Raji (cell line): Measurements from ENCODE around the gene KRTAP29-1.
"Not testable (repeated sequence)": the region's sequence is repeated elsewhere in the genome, so short reads cannot be mapped to it uniquely, and the experiment has no call there.

Experiments used
- POLR2A ChIP-seq: IDR thresholded peaks from 2 replicates; pipeline ENCODE4 v1.6.1; 2011; ENCODE audit warnings: low read depth, low read length, control low read depth; ENCODE audit not compliant: insufficient read depth

KRTAP29-1 gene

DNA sequence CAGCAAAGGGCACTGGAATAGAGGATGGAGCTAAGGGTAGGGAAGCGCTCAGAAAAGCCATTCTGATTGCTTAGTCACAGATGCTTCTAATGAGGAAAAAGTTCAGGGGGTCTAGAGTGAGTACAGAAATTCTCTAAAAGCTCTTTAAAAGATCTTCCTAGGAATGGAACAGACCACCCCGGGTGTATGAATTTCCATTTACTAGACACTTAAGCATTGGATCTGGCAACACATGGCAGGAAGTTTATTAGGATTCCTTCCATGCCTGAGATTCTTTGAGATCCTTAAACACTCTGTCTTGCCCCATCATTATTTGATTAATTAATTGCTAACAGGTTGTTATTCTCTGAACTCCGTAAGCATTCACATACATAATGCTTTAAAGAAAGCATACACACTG, 18.6 kb downstream of the KRTAP29-1 start:
- no peak for TF ChIP-seq POLR2A

DNA sequence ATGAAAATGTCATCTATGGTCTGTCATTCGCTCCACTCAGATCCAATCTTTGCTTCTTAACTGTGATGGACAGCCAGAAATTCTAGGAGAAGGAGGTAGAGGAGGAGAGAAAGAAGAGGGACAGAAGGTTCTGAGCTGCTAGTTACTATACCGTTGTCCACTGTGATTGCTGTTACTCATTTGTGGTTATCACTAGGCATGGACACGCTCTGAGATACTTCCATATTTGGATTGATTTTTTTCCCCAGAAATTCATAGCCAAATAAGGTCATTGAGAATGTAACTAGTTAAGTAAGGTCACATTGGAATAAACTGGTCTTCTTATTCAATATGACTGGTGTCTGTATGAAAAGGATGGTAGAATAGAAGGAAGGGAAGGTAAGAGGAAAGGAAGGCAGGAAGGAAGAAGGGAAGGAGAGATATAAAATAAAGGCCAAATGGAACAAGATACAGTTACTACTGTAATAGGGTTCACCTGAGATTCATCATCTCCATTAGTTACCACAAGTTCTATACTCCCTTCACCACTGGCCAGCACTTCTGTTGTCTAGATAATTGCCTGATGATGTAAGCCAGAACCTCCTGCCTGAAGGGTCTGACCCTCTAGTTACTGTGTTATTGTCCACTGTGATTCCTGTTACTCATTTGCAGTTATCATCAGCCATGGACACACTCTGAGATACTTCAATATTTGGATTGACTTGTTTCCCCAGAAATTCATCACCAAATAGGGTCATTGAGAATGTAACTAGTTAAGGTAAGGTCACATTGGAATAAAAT, 24.3 kb downstream of the KRTAP29-1 start:
- TF ChIP-seq POLR2A = no peak

DNA sequence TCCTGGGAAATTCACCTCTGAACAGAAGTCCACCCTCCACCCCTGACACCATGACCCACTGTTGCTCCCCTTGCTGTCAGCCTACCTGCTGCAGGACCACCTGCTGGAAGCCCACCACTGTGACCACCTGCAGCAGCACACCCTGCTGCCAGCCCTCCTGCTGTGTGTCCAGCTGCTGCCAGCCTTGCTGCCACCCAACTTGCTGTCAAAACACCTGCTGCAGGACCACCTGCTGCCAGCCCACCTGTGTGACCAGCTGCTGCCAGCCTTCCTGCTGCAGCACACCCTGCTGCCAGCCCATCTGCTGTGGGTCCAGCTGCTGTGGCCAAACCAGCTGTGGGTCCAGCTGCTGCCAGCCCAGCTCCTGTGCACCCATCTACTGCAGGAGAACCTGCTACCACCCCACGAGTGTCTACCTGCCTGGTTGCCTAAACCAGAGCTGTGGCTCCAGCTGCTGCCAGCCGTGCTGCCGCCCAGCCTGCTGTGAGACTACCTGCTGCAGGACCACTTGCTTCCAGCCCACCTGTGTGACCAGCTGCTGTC, 26.9 kb downstream of the KRTAP29-1 start, which contains the start of gene KRTAP9-7:
Gene KRTAP9-7, plus strand, starts transcription at position 51 of the 543 bp plus-strand sequence. Its CDS starts 0 bp downstream, at position 51.
- TF ChIP-seq POLR2A = not testable (repeated sequence)

DNA sequence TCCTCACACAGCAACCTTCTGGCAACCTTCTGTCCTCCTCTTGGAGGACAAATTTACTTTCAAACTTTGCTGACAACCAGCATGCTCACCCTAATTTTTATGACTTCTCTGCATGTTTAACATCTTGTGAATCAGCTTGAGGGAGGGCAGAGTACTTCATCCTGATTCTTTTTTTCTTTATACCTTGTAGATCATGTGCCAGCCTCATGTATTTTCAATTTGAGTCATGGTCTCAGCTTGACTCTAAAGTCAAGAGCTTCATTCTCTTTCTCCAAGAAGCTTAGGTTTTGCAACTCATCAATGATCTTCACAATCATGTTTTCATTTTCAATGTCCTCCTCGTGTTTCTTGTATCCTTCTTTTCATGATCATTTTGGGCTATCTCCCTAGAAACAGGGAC, 30.8 kb downstream of the KRTAP29-1 start:
- no peak for TF ChIP-seq POLR2A

DNA sequence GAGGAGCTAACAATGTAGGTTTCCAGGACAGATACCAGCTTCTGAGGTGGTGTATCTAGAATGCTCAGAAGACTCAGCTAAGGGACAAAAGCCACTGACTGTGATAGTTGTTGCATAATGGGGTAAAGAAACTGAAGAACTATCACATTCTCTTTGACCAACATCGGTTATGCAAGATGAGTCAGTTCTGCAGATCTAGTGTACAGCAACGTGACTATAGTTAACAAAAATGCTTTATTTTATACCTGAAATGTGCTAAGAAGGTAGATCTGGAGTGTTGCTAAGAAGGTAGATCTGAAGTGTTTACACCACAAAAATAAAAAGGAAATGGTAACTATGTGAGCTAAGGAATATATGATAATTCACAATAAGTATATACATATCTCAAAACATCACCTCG, 34.9 kb downstream of the KRTAP29-1 start:
- TF ChIP-seq POLR2A = no peak

DNA sequence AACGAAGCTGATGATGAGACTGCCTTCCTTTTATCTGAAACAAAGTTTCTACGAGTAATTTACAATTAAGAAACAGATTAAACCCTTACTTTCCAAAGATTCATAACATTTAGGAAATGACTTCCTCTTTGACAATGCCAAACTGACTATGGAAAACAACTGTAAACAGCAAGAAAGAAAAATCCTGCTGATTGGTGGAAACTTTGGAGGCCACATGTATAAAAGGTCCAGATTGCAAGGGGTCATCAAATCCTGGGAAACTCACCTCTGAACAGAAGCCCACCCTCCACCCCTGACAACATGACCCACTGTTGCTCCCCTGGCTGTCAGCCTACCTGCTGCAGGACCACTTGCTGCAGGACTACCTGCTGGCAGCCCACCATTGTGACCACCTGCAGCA, 37.6 kb downstream of the KRTAP29-1 start, which contains the start of gene KRTAP9-6:
Gene KRTAP9-6, plus strand, starts transcription at position 301 of the 400 bp plus-strand sequence. Its CDS starts 0 bp downstream, at position 301.
- TF ChIP-seq POLR2A = no peak

DNA sequence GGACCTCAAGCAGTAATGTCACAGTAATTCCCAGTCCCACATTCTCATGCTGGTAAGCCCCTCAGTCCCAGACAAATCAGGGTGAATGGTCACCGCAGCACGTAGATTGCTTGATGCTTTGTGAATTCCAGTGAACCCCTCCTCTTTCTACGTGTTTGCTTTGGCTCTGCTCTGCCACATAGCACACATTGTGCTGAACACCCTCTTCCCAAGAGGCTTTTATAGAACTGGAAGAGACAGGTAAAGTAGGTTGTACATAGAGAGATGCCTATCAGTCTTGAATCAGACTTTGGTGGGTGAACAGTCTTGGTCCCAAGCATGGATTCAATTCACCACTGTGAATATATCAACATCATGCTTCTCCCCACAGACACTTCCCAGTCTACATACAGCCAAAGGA, 38.1 kb downstream of the KRTAP29-1 start:
- TF ChIP-seq POLR2A = no peak

DNA sequence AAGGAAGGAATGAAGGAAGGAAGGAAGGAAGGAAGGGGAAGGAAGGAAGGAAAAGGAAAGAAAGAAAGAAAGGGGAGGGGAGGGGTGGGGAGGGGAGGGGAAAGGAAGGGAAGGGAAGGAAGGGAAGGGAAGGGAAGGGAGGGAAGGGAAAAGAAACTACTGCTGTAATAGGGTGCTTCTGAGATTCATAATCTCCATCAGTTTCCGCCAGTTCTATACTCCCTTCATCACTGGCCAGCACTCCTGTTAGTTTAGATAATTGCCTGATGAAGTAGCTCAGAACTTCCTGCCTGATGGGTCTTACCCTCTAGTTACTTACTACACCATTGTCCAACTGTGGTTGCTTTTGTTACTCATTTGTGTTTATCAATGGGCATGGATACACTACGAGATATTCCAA, 39.4 kb downstream of the KRTAP29-1 start:
- TF ChIP-seq POLR2A = no peak

DNA sequence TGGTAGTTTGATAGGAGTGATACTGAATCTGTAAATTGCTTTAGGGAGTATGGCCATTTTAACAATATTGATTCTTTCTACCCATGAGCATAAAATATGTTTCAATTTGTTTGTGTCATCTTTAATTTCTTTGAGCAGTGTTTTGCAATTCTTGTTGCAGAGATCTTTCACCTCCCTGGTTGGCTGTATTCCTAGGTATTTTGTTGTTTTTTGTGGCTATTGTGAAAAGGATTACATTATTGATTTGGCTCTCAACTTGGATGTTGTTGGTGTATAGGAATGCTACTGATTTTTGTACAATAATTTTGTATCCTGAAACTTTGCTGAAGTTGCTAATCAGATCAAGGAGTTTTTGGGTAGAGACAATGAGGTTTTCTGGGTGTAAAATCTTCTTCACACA, 44.2 kb downstream of the KRTAP29-1 start:
- TF ChIP-seq POLR2A = no peak

DNA sequence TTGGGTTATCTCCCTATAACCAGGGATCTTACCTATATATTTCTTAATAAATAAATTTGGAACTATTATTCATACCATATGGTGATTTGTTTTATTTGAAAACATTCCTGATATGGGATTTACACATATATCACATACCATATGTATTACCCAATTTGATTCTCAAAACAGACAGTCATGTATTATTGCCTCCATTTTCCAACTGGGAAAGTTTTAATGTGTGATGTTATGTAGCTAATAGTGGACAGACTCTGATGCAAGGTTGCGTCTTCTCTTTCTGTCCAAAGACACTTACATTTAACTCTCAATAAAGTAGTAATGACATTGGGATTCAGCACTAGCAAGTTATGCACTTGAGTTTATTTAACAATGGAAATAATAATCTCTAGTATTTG, 46.4 kb downstream of the KRTAP29-1 start:
- TF ChIP-seq POLR2A = no peak

DNA sequence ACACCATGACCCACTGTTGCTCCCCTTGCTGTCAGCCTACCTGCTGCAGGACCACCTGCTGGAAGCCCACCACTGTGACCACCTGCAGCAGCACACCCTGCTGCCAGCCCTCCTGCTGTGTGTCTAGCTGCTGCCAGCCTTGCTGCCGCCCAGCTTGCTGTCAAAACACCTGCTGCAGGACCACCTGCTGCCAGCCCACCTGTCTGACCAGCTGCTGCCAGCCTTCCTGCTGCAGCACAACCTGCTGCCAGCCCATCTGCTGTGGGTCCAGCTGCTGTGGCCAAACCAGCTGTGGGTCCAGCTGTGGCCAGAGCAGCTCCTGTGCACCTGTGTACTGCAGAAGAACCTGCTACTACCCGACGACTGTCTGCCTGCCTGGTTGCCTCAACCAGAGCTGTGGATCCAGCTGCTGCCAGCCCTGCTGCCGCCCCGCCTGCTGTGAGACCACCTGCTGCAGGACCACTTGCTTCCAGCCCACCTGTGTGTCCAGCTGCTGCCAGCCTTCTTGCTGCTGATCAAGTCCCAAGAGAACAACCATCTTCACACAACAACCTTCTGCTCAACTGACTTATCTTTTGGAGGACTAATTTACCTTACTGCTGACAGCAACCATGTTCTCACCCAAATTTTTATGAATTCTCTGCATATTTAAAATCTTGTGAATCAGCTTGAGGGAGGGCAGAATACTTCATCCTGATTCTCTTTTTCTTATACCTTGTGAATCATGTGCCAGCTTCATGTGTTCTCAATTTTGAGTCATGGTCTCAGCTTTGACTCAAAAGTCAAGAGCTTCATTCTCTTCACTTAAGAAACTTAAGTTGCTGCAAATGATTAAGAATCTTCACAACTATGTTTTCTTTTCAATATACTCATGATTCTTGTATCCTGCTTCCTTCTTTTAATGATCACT, 47.0 kb downstream of the KRTAP29-1 start, which contains the start of gene KRTAP9-9:
Gene KRTAP9-9, plus strand, starts transcription at position 4 of the 910 bp plus-strand sequence.
- not testable (repeated sequence) for TF ChIP-seq POLR2A

DNA sequence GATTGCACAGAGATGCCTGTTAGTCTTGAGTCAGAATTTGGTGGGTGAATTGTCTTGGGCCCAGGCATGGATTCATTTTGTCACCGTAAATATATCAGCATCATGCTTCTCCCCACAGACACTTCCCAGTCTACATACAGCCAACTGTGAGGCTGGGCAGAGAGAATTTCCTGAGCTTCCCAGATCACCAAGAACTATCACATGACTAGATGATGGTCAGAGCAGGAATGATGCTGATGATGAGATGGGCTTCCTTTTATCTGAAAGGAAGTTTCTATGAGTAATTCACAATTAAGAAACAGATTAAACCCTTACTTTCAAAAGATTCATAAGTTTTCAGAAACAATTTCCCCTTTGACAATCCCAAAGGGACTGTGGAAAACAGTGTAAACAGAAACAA, 47.8 kb downstream of the KRTAP29-1 start:
- TF ChIP-seq POLR2A = no peak
